Endothelial cell of umbilical vein (primary cell): Measurements from ENCODE around the gene TAF4B. TPM values are rescaled to one million over a fixed set of nuclear protein-coding genes. Genes with fewer than 3 reads are reported as not detected.

ENCODE experiments used
- polyA plus RNA-seq, 4 experiments: library from polyadenylated mRNA; depleted of rRNA in 3 of 4; stranded (reverse) in 3 of 4; unstranded in 1 of 4; fragments of >200 nt; gene quantifications; 2 replicates each; pipeline versions ENCODE4 v1.2.1 to v1.2.3, GENCODE V29; 2011 to 2012; ENCODE audit warnings: missing spikeins in 1 of 4
- small RNA-seq: library from RNA; depleted of rRNA; stranded (forward); fragments of <200 nt; gene quantifications from one replicate; pipeline ENCODE3, GENCODE V24; 2012; ENCODE audit warnings: low replicate concordance, low read depth; ENCODE audit not compliant: insufficient read depth, insufficient read length
- total RNA-seq: library from RNA; stranded (reverse); gene quantifications from 2 replicates; pipeline ENCODE4 v1.2.3, GENCODE V29; 2021

TAF4B gene
- total and polyA plus RNA-seq, 2 donors (not counting 3 experiments of a cell fraction or from before 2014, with no cell fraction given): 0.47 to 2.0 TPM

Small RNAs within 50 kb of the gene (small RNA-seq; reads per million reads assigned to genes)
- not detected for gene RNU6-1289P

Other genes with a start within 250 kb of the TAF4B start
- 68.4 TPM in 2 replicates for gene SS18, start 135.8 kb upstream of the TAF4B start, total RNA-seq
- 124 and 204 TPM in 2 replicates for gene SS18, start 135.8 kb upstream of the TAF4B start, polyA plus RNA-seq
- not detected in 2 replicates for gene PSMA8, start 92.6 kb upstream of the TAF4B start, total RNA-seq
- not detected in 2 replicates for gene PSMA8, start 92.6 kb upstream of the TAF4B start, polyA plus RNA-seq